Iris pigment epithelial cell (primary cell): ENCODE data around the gene ABR.
"Not testable (repeated sequence)": the region's sequence is repeated elsewhere in the genome, so short reads cannot be mapped to it uniquely, and the experiment has no call there.

Experiments used
- DNase-seq: peaks from one replicate; pipeline ENCODE4 v3.0.0-alpha.2; 2011; ENCODE audit warnings: low read depth

The ABR gene

DNA sequence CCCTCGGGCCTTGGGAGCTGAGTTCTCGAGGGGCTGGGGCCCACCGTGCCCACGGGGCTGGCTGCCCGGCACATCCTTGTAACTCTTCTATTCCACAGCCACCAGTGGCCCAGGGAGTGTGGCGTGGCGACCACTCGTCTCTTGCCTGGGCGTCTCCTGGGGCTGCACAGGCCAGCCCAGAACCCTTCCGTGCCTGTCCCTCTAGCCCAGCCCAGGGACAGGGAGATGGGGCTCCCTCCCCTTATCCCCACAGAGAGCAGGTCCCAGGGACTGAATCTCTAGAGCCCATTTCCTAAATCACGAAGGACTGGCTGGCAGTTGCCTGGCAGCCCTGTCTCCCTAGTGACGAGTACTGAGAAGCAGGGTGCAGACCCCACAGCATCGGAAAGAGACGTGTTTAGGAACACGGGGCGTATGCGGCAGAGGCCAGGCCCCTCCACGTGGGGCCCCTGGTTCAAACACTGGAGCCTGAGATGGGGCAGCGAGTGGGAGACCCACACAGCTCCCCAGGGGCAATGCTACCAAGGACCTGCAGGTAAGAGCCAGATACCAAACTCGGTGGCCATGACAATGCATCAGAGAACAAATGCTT, 131.8 kb downstream of the ABR start:
- no peak for DNase-seq

DNA sequence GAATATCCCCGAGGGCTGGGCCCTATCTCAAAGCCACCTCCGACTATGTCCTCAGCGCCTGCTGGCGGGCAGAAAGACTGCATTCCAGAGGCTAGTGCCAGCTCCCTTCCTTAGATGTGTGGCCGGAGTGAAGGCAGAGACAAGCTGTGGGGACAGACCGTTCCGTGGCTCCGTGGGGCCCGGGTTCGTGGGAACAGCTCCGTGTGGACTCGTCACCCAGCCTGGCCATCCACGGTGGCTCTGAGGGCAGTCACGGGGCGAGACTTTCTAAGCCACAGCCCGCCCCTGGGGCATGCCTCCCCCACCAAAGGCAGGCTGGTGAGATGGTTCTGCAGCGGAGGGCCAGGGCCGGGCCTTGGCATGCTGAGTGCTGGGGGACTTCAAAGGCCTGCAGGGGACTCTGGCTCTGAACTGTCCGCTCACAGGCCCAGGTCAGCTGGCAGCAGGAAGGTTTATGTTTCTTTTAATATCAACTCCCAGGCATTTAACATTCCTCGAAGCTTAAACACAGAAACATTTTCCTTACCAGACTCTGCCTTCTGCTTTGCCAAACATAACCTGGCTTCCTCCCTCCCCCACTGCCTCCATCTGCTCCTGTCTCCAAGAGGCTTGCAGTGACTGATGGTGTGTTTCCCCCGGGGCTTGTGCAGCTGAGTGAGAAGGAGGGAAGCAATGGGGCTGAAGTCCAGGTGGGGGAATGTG, 132.5 kb downstream of the ABR start:
- peak; percentile 53 for DNase-seq

DNA sequence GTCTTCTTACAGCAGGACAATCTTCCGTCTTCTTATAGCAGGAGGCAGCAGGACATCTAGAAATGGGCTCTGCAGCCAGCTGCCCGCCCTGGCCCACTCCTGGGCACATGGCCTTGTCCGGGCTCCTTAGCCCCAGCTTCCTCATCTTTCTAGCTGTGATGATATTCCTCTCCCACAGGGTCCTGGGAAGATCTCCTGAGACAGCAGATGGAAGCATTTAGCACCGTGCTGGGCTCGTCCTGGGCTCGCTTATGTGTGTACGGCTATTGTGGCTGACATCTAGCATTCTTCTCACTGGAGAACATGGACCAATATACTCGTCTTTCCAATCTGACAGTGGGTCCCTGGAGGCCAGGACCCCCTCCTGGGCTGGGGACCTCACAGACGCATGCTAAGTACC, 134.3 kb downstream of the ABR start:
- no peak for DNase-seq

DNA sequence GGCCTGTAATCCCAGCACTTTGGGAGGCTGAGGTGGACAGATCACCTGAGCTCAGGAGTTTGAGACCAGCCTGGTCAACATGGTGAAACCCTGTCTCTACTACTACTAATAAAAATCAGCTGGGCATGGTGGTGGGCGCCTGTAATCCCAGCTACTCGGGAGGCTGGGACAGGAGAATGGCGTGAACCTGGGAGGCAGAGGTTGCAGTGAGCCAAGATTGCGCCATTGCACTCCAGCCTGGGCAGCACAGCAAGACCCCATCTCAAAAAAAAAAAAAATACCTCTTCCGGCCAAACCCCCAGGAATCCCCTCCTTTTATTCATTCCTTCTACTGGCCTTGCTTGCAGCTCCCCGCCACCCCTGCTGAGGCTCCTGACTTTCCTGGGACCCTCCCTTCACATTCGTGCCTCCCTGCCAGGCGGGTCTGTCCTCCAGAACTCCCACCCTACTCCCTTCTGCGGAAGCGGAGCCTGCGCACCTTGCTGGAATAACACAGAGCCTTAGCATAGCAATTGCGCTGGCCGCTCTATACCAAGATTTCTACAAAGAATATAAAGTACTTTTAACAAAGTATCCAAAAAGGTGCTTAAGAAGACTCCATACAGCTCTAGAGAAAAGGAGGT, 135.3 kb downstream of the ABR start:
- not testable (repeated sequence) for DNase-seq

DNA sequence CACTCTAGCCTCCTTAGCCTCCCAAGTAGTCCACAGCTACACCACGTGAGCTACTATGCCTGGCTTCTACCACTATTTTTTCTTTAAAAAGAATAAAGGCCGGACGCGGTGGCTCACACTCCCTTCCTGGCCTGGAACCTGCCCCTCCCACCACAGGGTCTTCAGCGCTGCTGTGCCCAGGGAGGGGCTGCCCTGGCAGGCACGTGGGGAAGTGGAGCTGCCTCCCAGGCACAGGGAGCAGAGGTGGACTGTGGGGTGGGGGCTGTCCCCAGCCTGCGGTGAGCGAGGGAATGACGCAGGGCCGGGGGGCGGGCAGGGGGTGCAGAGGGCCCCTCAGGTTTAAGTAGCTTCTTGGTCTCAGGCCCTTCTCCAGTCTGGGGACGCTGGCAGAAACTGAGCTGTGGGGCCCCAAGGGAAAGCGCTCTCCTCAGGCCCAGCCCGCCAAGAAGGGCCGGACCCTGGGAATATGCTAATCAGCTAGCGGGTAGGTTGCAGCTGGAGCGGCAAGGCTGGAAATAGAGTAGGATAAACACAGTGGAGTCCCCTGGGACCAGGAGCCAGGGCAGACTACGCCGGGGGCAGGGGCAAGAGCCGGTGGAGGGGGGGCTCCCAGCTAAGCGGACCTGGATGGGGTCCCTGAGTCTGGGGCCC, 136.1 kb downstream of the ABR start:
- no peak for DNase-seq

DNA sequence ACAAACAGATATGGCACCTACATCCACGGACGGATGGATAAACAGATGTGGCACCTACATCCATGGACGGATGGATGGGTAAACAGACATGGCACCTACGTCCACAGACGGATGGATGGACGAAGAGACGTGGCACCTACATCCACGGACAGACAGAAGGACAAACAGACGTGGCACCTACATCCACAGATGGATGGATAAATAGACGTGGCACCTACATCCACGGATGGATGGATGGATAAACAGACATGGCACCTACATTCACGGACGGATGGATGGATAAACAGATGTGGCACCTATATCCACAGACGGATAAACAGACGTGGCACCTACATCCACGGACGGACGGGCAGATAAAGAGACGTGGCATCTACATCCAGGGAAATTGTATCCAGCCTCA, 137.3 kb downstream of the ABR start:
- no peak for DNase-seq

DNA sequence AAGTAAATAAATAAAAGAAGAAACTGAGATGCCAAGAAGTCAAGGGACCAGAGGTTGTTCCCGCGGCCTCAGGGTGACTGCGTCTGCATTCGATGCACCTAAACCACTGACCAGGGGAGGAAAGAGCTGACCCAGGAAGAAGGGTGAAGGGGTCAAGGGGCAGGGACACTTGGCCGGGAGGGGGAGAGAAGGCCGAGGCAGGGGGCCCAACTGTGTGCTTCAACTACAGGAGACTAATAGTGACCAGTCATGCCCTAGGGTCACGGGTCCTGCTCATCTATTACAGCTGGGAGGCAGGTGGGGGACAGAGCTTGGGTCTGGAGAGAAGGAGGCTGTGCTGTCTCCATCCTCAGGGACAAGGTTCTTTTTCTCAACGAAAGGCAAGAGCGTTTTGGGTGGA, 138.0 kb downstream of the ABR start:
- no peak for DNase-seq

DNA sequence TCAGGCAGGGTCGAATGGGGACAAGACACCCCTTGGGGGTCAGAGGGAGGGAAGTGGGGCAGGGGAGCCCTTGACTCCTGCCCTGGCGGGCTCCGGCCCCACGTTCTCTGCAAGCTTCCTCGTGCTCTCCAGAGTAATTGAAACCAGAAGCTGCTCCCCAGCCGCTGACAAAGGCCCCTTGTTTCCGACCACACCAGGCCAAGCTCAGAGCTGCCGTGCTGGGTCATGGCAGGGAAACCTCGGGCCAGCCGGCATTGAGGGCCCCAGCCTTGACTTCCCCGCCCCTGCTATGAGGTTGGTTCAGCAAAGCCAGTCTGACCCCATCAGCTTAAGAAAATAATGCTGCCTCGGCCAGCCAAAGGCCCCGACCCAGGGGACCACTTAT, 139.6 kb downstream of the ABR start:
- DNase-seq: no peak

DNA sequence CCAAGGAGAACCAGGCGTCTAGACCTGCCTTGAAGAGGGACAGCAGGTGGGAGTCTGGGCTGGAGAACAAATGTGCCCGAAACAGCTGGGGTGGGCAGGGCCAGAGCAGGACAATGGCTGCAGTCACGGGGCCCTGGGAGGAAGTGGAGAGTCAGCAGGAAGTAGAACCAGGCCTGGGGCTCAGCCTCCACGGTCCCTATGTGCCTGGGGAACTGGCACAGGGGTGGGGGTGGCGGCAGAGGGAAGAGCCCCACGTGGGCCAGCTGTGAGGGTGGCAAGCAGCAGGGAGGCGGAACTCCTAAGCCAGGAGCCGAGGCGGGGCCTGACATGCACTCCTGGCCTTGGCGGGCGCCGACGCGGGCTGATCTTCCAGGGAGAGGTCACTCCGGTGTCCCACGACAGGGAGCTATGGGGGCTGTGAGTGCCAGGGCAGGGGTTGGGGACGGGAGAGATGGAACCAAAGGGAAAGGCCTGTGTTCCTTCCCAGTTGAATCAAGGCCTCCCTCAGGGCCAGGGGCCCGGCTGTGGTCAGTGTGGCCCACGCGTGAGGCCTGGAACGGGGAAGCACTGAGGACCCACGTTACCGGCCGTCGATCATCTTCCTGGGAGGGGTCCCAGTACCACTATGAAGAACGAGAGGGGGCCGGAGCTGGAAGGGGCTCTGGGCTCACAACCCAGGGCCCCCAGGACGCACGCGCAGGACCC, 140.1 kb downstream of the ABR start:
- no peak for DNase-seq

DNA sequence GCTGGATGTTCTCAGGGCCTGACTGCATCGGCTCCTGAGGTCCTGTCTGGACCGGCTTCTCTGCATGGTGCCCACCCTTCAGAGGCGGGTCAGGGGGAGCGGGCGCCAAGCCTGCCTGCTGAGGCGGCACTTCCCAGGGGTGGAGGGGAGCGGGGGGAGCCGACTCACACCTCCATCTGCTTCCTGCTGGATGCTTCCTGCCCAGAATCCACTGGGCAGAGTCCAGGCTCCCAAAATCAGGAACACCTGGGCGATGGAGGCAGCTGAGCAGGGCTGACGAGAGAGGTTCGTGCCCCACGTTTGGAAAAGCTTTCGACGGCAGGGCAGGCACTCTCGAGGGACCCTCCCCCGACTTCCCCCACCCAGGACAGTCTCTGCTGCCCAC, 140.7 kb downstream of the ABR start:
- no peak for DNase-seq

DNA sequence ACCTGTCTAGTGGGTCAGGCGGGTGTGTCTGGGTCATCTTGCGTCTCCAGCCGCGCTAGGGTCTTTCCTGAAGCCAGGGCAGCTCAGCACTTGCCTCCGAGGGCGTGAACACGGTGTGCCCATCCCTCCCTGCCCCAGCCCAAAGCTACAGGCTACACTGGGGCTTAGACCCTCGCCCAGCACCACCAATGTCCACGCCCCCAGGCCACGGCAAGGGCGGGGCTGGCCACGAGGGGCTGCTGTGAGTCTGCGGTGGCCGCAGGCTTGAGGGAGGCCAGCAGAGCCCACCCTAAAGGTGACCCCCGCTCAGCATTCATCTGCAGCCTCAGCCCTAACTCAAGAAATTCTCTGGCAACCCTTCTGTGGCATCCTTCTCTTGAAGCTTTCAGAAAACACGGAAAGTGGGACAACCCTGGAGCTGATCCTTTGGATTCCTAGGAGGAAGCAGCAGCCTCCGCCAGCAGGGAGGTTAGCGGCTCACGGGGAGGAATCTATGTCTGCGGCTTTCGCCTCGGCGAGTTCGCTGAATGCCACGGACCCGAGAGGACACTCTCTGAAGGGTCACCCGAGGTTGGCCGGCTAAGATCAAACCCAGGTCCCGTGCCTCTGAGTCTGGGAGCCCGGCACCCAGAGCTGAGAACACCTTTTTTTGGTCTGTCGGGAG, 141.2 kb downstream of the ABR start:
- no peak for DNase-seq

DNA sequence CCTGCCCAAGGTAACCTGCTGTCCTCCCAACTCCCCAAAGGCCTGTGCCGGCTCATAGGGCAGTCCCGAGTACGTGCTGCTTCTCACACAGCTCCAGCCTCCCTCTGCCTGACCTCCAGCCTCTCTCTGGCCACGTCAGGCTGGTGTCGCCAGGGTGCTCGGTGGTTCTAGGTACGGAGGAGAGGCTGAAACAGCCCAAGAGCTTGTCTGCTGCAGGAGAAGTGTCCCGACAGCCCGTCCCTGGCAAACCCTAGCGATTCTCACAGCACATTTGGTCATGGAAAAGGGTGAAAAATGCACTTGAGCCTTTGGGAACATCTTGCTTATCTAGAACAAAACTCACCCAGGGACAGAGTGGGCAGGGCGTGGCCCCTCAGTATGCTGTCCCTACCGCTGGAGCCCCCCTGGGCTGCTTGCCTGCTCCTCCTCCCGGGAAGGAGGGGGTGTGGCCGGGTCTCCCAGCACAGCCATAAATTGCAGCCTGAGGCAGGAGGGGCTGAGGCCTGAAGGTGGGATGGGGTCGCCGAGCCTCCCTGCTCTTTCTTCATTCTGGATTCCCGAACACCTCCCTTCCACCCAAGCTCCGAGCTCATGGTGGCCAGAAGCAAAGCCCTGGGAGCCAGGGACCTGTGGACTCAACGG, 142.4 kb downstream of the ABR start:
- DNase-seq: no peak

DNA sequence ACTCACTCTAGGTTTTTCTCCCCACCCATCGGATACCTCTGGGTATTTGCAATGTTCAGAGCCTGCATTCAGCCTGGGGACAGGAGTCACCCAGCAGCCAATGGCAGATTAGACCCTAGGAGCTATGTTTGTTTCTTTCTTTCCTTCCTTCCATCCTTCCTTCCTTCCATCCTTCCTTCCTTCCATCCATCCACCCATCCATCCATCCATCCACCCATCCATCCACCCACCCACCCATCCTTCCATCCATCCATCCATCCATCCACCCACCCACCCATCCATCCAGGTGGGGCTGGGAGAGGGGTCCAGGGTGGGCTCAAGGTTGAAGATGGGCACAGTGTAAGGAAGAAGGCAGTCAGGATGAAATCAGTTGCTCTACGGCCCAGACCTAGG, 142.9 kb downstream of the ABR start:
- no peak for DNase-seq

DNA sequence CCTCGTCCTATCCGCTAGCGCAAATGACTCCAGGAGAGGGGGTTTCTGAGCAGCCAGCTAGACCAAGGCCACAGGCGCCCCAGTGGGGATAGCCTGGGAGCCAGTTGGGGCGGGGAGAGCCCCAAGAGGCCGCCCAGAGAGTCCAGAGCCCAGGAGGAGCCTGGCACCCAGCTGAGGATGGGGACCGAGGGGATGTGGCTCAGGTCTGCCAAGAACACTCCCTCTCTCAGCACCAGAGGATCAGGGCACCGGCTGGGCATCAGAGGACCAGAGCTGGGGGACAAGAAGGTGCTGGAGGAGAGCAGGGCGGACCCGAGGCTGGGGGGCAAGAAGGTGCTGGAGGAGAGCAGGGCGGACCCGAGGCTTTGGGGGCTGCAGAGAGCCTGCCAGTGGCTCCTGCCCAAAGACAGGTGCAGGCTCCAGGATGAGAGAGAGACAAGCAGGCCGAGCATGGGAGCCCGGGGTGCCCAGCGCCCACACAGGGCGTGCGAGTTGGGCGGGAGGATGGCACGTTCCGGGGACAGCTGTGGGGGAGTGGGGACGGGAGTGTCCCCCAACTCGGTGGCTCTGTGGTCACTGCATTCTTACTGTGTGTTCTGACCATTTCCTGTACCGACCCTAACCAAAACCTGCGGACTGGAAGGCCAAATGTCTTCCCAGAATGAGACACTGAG, 143.5 kb downstream of the ABR start:
- DNase-seq: no peak

DNA sequence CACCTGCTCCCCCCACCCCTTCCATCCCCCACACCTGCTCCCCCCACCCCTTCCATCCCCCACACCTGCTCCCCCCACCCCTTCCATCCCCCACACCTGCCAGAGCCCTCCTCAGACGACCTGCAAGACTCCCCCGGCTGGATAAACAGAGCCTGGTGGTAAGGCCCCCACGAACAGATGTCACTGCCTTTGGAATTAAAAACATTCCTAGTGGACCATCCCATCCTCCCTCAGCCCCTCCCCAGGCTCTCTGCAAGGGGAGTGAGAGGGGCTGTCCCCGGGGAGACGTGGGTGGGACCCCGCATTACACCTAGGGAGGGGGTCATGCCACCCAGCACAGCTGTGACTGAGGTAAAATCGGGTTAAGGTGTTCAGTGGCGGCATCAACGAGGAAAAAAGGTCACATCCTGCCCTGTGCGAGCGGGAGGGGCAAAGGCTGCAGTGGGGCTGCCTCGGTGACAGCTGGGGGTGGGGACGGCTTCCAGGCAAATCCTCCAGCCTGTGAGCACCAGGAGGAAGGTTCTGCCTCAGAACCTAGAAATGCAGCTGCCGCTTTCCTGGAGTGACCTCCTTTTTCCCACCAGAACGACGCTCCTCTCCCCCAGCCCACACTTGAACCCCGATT, 144.1 kb downstream of the ABR start:
- DNase-seq: no peak

DNA sequence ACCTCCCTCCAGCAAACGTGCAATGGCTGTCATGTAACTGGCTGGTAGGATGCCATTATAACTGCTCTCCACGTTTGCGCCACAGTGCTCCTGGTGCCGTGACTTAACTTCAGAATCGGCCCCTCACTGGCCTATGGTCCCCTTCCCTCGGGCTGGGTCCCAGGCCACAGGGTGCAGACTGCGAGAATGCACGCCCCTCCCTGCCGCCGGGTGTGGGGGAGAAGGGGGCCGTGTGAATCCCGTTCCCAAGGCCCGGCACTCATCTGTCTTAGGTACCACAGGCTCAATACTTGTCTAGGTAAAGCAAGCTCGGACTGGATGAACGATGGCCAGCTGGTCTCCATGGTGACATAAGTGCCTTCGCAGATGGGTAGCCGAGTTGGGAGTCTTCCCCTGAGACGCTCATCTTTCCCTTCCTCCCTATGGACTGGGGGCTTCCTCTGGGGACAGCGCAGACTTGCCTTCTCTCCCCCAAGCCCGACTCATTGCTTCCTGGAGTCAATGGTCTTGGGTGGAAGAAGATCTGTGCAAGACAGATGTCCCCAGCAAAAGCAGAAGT, 145.1 kb downstream of the ABR start:
- DNase-seq: no peak

DNA sequence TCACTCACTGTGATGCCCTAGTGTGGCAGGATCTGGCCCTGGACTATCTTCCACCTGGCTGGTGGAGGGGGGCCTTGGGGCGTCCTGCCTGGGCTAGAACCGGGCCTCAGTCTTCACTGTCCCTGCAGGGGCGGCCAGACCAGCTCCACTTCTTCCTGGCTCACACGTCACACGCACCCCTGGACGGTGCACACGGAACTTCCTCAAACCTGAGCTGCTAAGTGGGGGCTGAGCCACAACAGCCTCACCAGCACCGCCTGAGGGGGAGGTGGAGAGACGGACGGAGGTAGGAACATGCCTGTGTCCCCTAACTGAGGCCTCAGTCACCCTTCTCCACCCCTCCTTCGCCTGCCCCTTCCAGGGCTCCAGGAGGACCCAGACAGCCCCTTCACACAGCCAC, 146.3 kb downstream of the ABR start:
- no peak for DNase-seq

DNA sequence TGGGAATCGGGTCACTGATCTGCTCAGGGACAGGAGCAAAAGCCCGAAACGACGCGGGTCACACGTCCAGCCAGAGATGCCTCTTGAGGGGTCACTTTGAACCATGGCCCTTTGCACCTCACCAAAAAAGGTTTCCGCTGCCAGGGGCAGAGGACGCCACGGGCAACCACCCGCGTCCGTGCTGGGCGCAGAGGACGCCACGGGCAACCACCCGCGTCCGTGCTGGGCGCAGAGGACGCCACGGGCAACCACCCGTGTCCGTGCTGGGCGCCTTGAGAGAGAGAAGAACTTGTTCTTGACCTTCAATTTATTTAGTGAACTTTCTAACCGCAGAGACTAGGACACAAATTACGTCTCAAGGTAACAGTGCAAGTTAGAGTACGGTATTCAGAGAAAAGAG, 147.4 kb downstream of the ABR start:
- no peak for DNase-seq

DNA sequence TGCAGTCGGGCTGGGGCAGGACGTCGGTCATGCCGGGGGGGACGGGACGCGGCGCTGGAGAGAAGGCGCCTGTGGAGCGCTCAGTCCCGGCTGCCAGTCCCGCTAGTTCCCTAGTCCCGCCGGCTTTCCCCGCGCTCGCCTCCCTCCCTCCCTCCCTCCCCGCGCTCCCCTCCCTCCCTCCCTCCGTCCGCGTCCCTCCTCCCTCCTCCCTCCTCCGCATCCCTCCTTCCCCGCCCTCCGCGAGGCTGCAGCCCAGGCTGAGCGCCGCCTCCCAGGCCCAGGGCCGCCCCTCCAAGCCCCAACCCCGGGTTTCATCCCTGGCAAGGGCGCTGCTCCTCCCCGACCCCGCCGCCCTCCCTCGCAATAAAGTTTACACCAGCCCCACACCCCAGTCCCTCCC, 148.1 kb downstream of the ABR start:
- peak; percentile 45 for DNase-seq
